DOHH2 (cell line): ENCODE results near the gene KRTCAP2.

ENCODE experiments used
- H3F3A ChIP-seq: fragments of 200-600 bp; sonication (generic), shearing (Covaris generic); 2 replicates; pipeline ENCODE4 v1.6.0; 2016; ENCODE audit warnings: antibody characterized with exemption, mild to moderate bottlenecking; ENCODE audit not compliant: control insufficient read depth, insufficient read depth
- H3K27ac ChIP-seq: fragments of 200-600 bp; sonication (generic); 2 replicates; pipeline ENCODE4 v1.5.1; 2014; ENCODE audit warnings: low read depth, mild to moderate bottlenecking, low read length, moderate library complexity
- H3K27me3 ChIP-seq: fragments of 200-600 bp; sonication (generic); 2 replicates; pipeline ENCODE4 v1.6.1; 2014; ENCODE audit warnings: mild to moderate bottlenecking, low read length, mixed read lengths; ENCODE audit not compliant: control insufficient read depth
- H3K36me3 ChIP-seq: fragments of 200-600 bp; sonication (generic); 2 replicates; pipeline ENCODE4 v1.6.1; 2014; ENCODE audit warnings: mild to moderate bottlenecking, low read length, moderate library complexity, mixed read lengths; ENCODE audit not compliant: control insufficient read depth
- H3K4me1 ChIP-seq: fragments of 200-600 bp; sonication (generic); 2 replicates; pipeline ENCODE4 v1.6.1; 2014; ENCODE audit warnings: mild to moderate bottlenecking, low read length, mixed read lengths; ENCODE audit not compliant: control insufficient read depth
- H3K4me2 ChIP-seq: fragments of 200-600 bp; sonication (generic); 2 replicates; pipeline ENCODE4 v1.6.0; 2014; ENCODE audit warnings: mild to moderate bottlenecking, low read length, moderate library complexity
- H3K4me3 ChIP-seq: fragments of 200-600 bp; sonication (generic); 2 replicates; pipeline ENCODE4 v1.5.1; 2014; ENCODE audit warnings: mild to moderate bottlenecking, low read length, mixed read lengths
- H3K79me2 ChIP-seq: fragments of 200-600 bp; sonication (generic); 2 replicates; pipeline ENCODE4 v1.6.1; 2014; ENCODE audit warnings: mild to moderate bottlenecking, low read length, mixed read lengths; ENCODE audit not compliant: control insufficient read depth
- H3K9me2 ChIP-seq: fragments of 200-600 bp; sonication (generic); replicated peaks from 2 replicates; pipeline ENCODE4 v1.6.1; 2014; ENCODE audit warnings: mild to moderate bottlenecking, low read length, mixed read lengths; ENCODE audit not compliant: control insufficient read depth
- H3K9me3 ChIP-seq: fragments of 200-600 bp; sonication (generic); 2 replicates; pipeline ENCODE4 v1.6.1; 2014; ENCODE audit warnings: antibody characterized with exemption, low read length, mixed read lengths; ENCODE audit not compliant: control insufficient read depth, insufficient read depth
- H4K20me1 ChIP-seq: fragments of 200-600 bp; sonication (generic); 2 replicates; pipeline ENCODE4 v1.6.0; 2014; ENCODE audit warnings: low read depth, mild to moderate bottlenecking, antibody characterized with exemption, low read length, moderate library complexity; ENCODE audit not compliant: control insufficient read depth, insufficient read depth
- EZH2phosphoT487 ChIP-seq: fragments of 200-600 bp; sonication (generic); IDR thresholded peaks from 2 replicates; pipeline ENCODE4 v1.6.1; 2017; ENCODE audit warnings: borderline replicate concordance, mild to moderate bottlenecking, antibody characterized with exemption, low read length, moderate library complexity, mixed read lengths
- TF ChIP-seq, protein P1 (sequence below): fragments of 200-600 bp; sonication (generic); IDR thresholded peaks from one replicate; pipeline ENCODE4 v1.5.1; 2014; ENCODE audit warnings: antibody characterized with exemption, mild to moderate bottlenecking, low read depth, low read length; ENCODE audit not compliant: poor library complexity, severe bottlenecking

Gene KRTCAP2

DNA sequence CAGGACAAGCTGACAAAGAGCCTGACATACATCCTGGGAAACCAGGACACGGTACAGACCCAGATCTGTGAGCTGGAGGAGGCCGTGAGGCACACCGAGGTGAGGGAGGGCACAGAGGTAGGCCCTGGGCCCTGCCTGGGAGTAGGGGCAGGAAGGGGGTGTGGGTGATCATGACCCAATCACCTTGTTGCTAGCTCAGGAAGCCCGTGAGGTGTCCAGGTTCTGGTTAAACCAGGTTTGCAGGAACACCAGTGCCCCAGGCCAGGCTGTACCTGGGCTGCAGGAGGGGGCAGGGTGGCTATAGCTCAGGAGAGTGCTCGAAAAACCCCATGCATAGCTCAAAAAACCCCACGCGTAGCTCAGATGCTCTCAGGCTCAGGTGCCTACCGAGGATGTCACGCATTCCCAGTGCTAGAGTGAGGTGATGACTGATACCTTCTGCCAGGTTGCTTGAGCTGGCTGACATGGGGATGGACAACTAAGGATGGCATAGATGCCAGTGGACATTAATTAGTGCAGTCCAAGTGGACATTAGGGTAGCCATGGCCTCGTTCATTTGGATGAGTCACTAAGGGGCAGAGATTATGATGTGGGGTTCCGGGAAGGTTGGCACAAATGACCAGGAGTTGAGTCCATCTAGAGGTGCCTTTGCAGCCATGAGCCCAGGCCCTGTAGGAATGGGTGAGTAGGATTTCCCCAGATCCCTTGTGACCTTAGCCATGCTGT is 4.3 kb upstream of the KRTCAP2 start:
- TF ChIP-seq, protein P1, sequence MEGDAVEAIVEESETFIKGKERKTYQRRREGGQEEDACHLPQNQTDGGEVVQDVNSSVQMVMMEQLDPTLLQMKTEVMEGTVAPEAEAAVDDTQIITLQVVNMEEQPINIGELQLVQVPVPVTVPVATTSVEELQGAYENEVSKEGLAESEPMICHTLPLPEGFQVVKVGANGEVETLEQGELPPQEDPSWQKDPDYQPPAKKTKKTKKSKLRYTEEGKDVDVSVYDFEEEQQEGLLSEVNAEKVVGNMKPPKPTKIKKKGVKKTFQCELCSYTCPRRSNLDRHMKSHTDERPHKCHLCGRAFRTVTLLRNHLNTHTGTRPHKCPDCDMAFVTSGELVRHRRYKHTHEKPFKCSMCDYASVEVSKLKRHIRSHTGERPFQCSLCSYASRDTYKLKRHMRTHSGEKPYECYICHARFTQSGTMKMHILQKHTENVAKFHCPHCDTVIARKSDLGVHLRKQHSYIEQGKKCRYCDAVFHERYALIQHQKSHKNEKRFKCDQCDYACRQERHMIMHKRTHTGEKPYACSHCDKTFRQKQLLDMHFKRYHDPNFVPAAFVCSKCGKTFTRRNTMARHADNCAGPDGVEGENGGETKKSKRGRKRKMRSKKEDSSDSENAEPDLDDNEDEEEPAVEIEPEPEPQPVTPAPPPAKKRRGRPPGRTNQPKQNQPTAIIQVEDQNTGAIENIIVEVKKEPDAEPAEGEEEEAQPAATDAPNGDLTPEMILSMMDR, result no peak
- TF ChIP-seq EZH2phosphoT487, result no peak
- no peaks in the 10 kb centered on the region for H3K9me3 ChIP-seq
- peaks cover 7% of the 10 kb centered on the region for H3K79me2 ChIP-seq
- H3K36me3 ChIP-seq, result peaks cover 27% of the 10 kb centered on the region
- no peak overlapping the region for H3K4me3 ChIP-seq
- H3K4me1 ChIP-seq, result peaks cover 38% of the 10 kb centered on the region
- no peaks in the 10 kb centered on the region for H3K9me2 ChIP-seq
- H3K27ac ChIP-seq, result no peak overlapping the region
- no peak overlapping the region for H3K4me2 ChIP-seq
- peaks cover 13% of the 10 kb centered on the region; the same call in 1 of the 2 replicates for H3F3A ChIP-seq
- H3K27me3 ChIP-seq, result no peaks in the 10 kb centered on the region
- H4K20me1 ChIP-seq, result no peaks in the 10 kb centered on the region

DNA sequence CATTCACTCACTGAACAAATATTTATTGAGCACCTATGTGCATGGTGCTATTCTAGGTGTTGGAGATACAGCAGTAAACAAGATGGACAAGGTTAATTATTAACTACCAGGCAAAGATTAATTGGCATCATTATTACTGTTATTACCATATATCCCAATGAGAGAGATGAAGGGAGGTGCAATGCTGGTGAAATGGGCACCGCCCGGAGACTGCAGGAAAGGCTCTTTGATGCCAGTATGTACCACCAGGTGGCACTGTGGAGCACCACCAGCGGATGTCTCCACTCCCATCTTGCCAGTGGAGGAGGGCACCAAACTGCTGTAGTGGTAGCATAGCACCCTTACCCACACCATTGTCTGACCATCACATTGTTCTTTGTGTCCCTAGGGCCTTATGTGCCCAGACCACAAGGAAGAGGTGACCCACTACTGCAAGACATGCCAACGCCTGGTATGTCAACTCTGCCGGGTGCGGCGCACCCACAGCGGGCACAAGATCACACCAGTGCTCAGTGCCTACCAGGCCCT is 3.5 kb upstream of the KRTCAP2 start:
- no peaks in the 10 kb centered on the region for H3K9me3 ChIP-seq
- no peaks in the 10 kb centered on the region for H3K27me3 ChIP-seq
- TF ChIP-seq EZH2phosphoT487, result no peak
- TF ChIP-seq, protein P1, result peak; percentile 91
- no peak overlapping the region for H3K4me3 ChIP-seq
- peaks cover 13% of the 10 kb centered on the region; the same call in 1 of the 2 replicates for H3F3A ChIP-seq
- H3K36me3 ChIP-seq, result peaks cover 27% of the 10 kb centered on the region
- H3K4me1 ChIP-seq, result peaks cover 45% of the 10 kb centered on the region
- no peak overlapping the region for H3K4me2 ChIP-seq
- H4K20me1 ChIP-seq, result no peaks in the 10 kb centered on the region
- no peaks in the 10 kb centered on the region for H3K9me2 ChIP-seq
- H3K79me2 ChIP-seq, result peaks cover 15% of the 10 kb centered on the region
- no peak overlapping the region for H3K27ac ChIP-seq

DNA sequence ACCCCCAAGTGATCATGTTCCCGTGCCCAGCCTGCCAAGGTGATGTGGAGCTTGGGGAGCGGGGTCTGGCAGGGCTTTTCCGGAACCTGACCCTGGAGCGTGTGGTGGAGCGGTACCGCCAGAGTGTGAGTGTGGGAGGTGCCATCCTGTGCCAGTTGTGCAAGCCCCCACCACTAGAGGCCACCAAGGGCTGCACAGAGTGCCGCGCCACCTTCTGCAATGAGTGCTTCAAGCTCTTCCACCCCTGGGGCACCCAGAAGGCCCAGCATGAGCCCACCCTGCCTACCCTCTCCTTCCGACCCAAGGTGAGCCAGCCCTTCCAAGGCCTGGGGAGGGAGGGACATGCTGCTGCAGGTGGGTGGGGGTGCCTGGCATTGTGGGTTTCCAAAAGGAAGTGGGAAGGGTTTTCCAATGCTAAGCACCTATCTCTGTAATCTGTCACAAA is 2.8 kb upstream of the KRTCAP2 start:
- Histone ChIP-seq H3K4me2 (no peak overlapping the region), H3F3A (peaks cover 13% of the 10 kb centered on the region; the same call in 1 of the 2 replicates), H3K4me3 (no peak overlapping the region), H3K27me3 (no peaks in the 10 kb centered on the region), H4K20me1 (no peaks in the 10 kb centered on the region), H3K4me1 (peaks cover 45% of the 10 kb centered on the region), H3K27ac (no peak overlapping the region), H3K9me2 (no peaks in the 10 kb centered on the region), H3K79me2 (peaks cover 20% of the 10 kb centered on the region), H3K9me3 (no peaks in the 10 kb centered on the region), H3K36me3 (peaks cover 33% of the 10 kb centered on the region)
- no peak for TF ChIP-seq EZH2phosphoT487
- TF ChIP-seq, protein P1, result no peak
